HG03280 (cell line): Measurements from ENCODE around the gene EEIG1.

Experiments
- ATAC-seq: cut with Tn5 transposase; IDR thresholded peaks from one replicate; pipeline ENCODE4 v1.9.1; 2021; ENCODE audit warnings: mild to moderate bottlenecking, moderate library complexity; ENCODE audit not compliant: unreplicated experiment

The EEIG1 gene

DNA sequence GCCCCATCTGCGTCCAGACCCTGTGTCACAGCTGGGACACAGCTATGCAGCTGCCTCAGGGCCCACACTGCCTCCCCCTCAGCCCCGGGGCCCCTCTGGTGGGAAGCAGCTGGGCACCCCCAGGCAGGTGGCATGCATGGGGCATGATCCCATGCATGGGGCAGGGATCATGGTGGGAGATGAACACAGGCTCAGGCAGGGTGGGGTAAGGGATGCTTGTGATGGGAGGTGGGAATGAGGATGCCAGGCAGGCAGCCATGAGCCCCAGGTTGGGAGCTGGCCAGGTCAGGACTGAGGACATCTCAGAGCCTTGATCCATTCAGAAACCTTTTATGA, 19.7 kb downstream of the EEIG1 start:
- no peak for ATAC-seq

DNA sequence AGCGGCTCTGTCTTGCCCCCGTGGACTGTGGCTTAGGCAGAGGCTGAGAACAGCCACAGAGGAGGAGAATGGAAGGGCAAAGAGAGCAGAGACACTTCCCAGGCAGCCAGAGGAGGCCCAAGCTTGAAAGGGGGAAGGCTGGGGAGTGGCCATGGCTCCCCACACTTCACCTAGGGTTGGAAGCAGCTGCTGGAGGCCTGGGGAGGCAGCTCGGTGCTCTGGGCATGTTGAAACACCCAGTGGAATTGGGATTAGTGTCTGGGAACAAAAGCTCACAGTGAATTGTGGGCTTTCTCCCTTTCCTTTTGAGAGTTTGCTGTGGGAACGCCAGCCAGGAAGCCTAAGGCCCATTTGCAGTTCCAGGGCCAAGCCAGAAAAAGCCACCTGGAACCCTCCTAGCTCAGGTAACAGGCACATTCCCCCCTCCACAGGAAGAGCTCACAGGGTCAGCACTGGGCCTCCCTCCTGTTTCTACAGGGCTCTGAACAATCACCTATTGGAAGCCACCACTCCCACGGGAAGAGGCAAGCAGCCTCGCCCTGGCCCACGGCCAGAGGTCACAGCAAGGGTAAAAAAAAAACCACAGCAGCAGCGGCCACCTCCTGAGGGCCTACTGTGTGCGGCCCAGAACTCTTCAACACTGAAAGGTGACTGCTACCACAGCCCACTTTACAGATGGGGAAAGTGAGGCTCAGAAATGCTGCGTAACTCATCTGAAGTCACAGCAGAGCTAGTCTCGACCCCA, 20.2 kb downstream of the EEIG1 start:
- ATAC-seq: no peak

DNA sequence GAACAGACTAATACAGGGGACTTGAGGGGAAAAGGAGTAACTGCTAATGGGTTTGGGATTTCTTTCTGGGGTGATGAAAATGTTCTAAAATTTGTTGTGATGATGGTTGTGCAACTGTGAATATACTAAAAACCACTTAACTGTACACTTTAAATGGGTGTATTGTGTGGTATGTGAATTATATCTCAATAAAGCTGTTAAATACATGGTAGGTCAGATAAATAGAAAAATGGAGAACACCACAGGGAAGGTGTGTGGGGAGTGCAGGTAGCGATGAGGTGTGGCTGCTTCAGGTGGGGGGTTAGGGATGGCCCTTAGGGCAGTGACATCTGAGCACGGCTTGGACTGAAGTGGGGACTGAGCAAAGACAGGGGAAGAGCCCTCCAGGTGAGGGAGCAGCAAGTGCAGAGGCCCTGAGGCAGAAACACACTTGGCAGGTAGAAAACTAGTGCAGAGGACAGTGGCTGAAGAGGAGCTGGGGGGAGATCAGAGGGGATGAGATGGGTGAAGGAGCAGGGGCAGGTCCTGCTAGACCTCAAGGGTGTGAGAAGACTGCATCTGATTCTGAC, 20.9 kb downstream of the EEIG1 start:
- no peak for ATAC-seq

DNA sequence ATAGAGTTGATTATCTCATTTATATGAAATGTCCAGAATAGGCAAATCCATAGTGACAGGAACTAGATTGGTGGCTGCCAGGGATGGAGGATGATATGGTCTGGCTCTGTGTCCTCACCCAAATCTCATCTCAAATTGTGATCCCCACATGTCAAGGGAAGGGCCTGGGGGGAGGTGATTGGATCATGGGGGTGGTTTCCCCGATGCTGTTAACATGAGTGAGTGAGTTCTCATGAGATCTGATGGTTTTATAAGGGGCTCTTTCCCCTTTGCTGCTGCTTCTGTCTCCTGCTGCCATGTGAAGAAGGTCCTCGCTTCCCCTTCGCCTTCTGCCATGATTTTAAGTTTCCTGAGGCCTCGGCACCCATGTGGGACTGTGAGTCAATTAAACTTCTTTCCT, 21.4 kb downstream of the EEIG1 start:
- ATAC-seq: no peak

DNA sequence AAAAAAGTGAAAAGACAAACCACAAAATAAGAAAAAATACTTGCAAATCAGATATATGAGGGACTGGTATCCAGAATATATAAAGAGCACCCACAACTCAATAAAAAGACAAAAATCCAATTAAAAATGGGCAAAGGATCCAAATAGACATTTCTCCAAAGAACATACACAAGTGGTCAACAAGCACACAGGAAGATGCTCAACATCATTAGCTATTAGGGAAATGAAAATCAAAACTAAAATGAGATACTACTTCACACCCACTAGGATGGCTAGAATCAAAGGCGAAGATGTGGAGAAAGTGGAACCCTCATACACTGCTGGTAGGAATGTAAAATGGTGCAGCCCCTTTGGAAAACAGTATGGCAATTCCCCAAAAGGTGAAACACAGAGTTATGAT, 22.1 kb downstream of the EEIG1 start:
- no peak for ATAC-seq

DNA sequence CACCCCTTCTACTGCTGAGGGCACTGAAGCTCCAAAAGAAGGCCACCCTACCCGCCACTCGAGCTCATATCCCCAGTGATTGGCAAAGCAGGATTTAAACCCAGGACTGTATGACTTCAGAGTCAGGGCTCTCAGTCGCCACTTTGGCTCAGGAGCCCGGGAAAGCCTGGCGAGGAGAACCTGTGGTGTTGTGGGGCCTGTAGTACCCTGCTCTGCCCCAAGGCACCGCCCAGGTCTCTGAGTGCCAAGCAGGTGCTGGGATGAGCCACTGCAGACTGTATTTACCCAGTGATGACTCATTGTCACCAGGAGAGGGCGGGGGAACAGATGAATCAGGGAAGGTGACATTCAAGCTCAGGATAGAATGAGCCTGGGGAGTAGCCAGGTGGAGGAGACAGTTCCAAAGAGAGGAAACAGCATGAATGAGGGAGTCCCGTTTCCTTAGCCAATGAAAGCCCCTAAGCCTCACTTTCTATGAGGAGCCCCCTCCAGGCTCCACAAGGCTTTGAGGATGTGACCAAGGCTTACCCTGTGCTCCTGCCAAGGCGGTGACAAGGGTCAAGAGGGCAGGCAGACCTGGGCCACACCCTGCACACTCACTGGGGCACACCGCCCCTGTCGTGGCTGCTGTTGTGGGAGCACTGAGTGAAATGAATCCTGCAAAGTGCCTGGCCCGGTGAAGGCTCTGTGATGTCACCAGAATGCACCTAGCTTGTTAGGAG, 25.3 kb downstream of the EEIG1 start:
- peak; percentile 67 for ATAC-seq

DNA sequence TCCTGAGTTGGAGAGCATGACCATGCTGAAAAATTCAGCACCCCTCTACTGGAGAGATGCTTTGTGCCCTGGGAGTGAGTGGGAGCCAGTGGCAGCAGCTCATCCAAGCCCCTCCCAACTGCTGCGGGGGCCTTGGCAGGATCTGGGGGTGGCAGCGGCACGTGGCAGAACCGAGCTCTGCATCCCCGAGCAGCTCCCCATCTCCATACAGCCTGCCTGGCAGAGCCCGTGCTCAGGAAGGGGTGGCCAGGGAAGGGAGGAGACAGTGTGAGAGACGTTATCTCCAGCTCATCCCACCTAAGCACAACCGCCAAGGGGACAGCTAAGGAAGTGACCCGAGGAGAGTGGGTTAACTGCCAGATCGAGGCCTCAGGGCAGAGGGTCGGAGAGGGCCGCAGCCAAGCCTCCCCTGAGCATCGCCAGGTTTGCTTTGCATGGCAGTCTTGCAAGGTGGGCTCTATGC, 25.9 kb downstream of the EEIG1 start:
- no peak for ATAC-seq

DNA sequence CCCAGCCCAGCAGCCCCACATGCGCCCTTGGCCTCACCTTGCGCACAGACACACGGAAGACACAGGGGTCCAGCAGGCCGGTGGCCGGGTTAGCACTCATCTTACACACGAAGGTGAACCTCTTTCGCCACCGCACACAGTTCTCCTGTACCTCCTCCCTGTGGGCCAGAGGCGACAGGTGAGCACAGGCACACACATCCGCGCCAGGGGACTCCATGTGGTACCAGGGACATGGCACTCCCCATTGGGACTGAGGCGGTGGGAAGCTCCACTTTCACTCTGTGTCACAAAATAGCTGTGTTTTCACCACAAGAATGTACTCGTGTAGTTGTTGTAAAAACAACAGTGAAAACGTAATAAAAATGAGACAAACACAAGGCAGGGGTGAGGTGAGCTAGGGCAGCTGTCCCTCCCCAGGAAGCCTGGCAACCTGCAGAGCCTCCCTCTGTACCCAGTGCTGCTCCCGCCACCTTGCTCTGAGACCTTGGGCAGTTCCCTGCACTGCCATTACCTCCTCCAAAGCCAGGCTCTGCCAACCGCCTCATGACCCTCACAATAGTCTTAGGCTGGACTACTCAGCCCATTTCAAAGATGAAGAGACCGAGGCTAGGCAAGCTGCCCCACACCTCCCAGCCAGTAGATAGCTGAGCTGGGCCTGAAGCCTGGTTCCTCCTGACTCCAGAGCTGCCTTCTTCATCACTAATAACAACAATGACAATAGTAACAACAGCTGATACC, 26.9 kb downstream of the EEIG1 start:
- no peak for ATAC-seq

DNA sequence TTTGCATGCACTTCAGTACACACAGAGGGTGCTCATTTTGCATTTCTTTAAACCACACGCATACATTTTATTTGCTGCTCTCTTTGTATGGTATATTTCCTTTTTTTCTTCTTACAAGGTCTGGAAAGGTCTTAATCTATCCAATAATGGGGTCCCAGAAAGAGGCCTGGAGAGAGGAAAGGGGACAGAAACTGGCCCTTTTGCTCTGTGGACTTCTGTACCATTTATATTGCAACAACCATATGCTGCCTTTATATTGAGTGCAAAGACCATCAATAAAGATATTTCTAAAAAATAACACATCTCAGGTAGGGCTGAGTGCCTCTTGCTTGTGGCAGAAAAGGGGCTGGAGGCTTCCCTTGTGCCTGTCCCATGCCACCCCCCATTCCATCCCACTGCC, 27.6 kb downstream of the EEIG1 start:
- ATAC-seq: no peak

DNA sequence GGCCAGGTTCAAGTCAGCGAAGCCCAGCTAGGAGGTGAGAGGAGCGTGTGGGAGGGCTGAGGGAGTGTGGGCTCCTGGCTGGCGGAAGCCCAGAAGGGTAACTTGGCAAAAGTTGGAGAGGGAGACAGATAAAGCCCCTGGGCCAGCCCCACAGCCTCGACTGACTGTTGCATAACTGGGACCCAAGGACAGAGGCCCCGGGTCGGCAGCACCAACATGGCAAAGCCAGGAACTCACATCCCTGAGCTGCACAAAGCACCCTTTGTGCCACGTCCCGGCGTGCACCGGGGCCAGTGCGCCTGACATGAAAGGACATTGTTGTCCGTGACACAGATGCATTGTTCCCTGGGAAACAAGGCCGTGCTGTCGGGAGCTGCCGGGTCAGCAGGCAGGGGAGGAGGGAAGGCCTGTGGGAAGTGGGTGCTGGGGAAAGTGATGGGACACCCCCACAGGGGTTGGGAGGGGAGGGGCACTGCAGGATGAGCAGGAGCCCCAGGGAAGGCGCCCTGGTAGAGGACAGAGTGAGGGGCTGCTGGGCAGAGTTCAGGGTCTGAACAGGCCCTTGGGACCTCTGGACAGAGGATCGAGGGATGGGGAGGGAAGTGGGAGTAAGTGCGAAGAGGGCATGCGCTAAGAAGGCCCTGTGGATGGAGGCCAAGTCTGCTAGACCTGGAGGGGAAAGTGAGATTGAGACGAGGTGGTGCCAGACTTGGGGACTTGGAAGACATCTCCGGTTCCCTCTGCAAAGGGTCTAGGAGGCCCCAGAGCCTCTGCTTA, 30.1 kb downstream of the EEIG1 start:
- no peak for ATAC-seq

DNA sequence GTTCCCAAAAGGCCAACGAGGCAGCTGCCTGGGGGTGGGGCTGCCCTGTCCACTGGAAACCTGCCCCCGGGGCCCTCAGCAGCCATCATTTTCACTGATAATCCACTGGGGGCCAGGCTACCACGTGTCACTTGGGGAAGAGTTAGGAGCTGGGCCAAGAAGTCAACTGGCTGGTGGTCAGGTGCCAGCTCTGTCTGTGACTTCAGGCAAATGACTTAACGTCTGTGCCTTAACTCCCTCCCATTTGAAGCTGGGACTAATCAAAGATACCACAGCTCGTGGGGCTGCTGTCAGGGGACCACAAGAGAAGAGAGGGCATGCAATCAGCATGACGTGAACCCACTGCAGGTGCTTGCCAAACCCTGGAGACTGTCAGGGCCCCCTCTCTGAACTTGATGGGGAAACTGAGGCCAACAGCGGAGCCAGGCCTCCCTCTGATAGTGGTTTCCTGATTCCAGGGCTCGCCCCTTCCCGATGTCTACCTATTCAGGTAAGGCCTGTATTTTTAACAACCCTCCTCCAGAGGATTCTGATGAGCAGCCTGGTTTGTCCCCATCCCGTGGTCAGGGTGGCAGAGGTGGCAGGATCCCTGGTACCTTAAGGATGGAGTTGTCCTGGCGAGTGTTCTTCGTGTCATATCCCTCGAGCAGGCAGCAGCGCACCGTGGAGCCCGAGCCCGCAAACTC, 30.8 kb downstream of the EEIG1 start:
- no peak for ATAC-seq

DNA sequence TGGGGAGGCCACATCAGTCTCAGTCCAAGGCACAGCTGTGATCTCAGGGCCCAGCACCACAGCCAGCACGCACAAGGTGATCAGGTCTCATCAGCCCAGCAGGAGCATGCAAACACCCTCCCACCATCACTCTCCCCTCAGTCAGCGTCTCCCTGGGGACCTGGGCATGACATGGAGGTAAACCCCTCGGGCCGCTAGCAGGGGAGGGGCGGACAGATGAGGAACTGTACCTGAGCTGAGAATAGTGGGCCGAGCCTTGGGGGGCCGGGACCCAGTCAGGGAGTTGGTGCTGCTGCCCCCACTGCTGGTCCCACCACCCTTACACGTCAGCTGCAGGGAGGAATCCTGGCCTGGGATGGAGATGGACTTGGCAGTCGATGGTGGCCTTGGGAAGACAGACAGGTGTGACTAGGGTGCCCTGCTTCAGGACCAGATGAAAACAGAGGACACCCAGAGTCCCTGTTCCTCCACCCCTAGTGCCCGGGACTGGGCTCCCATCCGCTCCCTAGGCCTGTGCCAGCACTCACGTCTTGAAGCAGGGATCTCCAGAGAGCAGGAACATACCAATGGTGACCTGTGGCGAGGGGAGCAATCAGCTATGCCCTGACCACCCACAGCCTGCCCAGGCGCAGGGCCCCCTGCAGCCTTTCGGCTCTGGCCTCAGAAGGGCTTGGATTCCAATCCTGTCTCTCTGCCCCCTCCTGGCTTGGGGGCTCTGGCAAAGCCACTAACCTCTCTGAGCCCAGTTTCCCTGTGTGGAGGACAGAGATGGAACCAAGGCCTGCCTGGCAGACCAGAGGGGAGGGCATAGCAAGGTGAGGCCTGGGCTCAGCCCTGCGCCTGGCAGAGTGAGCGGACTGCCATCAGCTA, 32.7 kb downstream of the EEIG1 start:
- ATAC-seq: no peak

DNA sequence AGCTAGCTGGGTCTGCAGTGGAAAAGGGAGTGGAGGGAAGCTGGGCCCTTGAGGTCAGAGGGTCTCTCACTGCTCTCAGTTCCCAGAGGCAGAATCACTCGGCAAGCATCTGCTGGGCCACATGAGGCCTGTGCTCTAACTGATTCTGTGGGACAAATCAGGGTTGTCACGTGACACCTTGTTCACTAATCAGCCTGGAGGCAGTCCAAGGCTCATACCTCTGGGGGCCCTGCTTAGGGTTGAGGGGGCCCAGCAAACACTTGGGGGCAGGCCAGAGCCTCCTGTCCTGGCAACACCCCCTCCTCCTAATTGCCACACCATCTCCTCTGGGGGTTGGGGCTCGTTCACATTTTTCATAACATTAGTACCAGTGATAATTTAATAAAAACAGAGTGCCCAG, 34.1 kb downstream of the EEIG1 start:
- ATAC-seq: no peak

DNA sequence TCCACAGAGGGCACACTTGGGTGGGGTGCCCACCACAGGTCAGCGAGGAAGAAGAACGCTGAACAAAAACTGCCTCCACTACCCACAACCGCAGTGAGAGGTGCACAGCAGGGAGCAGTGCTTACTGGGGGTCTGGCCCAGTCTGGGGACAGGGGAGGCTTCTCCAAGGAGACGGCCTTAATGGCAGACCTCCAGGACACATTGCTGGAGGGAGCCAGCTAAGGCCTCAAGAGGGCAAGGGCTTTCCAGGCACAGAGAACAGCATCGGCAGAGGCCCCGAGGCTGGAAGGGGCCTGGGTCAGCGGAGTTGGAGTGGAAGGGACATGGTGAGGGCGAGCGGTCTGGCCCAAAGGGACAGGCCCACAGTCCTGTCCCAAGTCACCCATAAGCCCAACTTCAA, 34.8 kb downstream of the EEIG1 start:
- no peak for ATAC-seq

DNA sequence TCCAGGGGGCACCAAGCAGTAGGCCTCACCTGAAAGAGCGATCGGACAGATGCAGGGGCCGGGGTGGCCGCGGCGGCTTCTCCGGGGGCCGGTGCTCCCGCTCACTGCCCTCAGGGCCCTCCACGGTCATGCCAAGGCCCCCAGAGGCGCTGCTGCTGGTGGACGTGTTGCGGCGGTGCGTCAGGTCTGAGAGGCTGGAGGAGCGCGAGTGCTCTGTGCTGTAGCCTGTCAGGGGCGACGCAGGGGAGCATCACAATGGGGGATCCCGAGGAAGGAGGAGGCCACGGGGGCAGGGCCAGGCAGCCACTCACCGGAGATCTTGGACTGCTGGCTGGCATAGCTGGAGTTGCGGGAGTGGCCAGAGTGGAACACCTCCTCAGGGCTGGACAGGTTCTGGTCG, 35.5 kb downstream of the EEIG1 start:
- no peak for ATAC-seq

DNA sequence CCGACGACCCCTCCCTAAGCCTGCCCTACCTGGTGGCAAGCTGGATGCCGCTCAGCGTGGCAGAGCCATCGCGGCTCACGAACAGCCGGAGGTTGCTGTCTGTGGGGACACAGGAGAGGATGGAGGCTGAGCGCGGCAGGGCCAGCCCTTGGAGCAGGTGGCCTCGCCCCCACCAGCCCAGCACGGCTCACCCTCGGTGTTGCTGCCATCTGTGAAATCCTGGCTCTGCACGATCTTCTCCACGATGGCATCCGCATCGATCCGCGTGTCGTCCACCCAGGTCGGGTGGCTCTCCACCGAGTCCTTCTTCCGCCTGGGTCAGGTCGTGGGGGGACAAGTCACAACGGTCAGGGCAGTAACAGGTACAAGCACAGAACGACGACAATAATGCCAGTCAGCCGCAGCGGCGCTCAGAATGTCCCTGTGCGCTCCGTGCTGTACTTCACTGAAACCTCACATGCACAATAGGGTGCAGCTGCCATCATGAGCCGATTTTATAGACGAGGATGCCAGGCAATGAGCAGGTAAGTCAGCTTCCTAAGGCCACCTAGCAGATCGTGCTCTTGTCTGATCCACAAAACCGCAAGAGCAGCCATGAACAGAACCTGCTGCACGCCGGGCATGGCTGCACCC, 36.1 kb downstream of the EEIG1 start:
- no peak for ATAC-seq

DNA sequence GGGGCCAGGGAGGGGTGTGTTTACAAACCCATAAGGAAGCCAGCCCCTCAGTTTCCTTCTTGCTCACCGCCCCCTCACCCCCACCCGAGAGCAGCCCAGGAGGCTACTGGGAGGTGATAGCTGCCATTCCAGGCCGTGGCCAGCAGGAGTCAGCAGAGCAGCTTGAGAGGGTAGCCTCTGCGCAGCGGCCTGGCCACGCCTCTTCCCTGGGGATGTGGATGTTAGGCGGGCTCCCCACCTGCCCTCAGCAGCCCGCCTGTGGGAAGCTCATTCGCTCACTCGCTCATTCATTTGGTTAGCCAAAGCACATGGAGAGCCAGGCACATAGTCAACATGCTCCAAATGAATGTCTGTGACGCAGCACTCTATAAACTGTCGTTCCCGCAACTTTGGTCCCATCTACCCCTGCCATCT, 37.1 kb downstream of the EEIG1 start:
- peak; percentile 58 for ATAC-seq

DNA sequence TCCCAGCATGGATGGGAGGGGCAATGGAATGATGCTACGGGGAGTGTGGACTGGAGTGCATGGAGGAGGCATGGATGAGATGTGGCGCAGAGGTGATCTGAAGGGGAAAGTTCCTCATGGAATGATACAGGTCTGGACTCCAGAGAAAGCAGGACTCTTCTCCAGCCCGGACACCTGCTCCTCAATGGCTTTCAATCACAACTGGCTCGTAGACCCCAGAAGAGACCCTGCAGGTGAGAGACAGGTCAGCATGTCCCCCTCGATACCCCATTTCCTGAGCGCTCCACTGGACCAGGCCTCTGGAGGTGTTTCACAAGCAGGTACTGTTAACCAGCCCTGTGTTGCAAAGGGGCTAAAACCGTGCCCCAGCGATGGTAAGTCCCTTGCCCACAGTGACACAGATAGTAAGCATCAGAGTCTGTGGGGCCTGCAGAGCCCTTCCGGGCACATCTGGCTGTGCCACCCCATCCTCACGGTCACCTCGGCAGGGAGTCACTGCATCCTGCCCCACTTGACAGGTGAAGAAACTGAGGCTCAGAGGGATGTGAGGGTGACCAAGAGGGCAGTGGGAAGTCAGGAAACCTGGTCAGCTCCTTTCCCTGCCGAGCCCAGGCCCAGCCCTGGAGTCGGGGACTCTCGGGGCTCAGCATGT, 37.7 kb downstream of the EEIG1 start:
- no peak for ATAC-seq
